ENCODE data around the gene IL17RA.
A peak's percentile ranks its signal among the peaks of the same experiment; 100 is the strongest.

IL17RA gene

GRCh38 chr22:17107547-17107810 lies 22.7 kb downstream of the IL17RA start:
- no peak for DNase-seq

- no peak for DNase-seq
Measured at GRCh38 chr22:17108256-17109112, 23.7 kb downstream of the IL17RA start.

GRCh38 chr22:17109113-17109865 lies 24.5 kb downstream of the IL17RA start:
- no peak for DNase-seq

- no peak for DNase-seq
Measured at GRCh38 chr22:17109976-17110375, 25.2 kb downstream of the IL17RA start.

- no peak for DNase-seq
Measured at GRCh38 chr22:17110791-17111550, 26.2 kb downstream of the IL17RA start.

- DNase-seq, result peak; percentile 81
Measured at GRCh38 chr22:17112491-17113042, 27.8 kb downstream of the IL17RA start.

- no peak for DNase-seq
Measured at GRCh38 chr22:17113600-17113999, 28.8 kb downstream of the IL17RA start.

GRCh38 chr22:17114173-17114897 lies 29.5 kb downstream of the IL17RA start:
- no peak for DNase-seq

GRCh38 chr22:17114898-17115235 lies 30.1 kb downstream of the IL17RA start:
- no peak for DNase-seq

- DNase-seq, result no peak
Measured at GRCh38 chr22:17115236-17115635, 30.4 kb downstream of the IL17RA start.

- DNase-seq, result no peak
Measured at GRCh38 chr22:17115945-17116565, 31.3 kb downstream of the IL17RA start.

GRCh38 chr22:17116572-17117330 lies 32.0 kb downstream of the IL17RA start:
- DNase-seq, result no peak

- DNase-seq, result no peak
Measured at GRCh38 chr22:17117400-17117799, 32.6 kb downstream of the IL17RA start.

- DNase-seq, result no peak
Measured at GRCh38 chr22:17117890-17118289, 33.1 kb downstream of the IL17RA start.

GRCh38 chr22:17118342-17118741 lies 33.5 kb downstream of the IL17RA start:
- DNase-seq, result no peak

GRCh38 chr22:17119481-17120202 lies 34.8 kb downstream of the IL17RA start:
- DNase-seq, result no peak

- no peak for DNase-seq
Measured at GRCh38 chr22:17120281-17120680, 35.5 kb downstream of the IL17RA start.

- no peak for DNase-seq
Measured at GRCh38 chr22:17120711-17121232, 36.0 kb downstream of the IL17RA start.

GRCh38 chr22:17121233-17122195 lies 36.7 kb downstream of the IL17RA start, which contains the start of gene TMEM121B:
Gene TMEM121B, minus strand, starts transcription at chr22:17121360. Its CDS starts 233 bp downstream, at chr22:17121127.
- DNase-seq, result peak; percentile 64
